Raji (cell line): ENCODE measurements around the gene UBE2E3.

Experiments used
- POLR2A ChIP-seq: IDR thresholded peaks from 2 replicates; pipeline ENCODE4 v1.6.1; 2011; ENCODE audit warnings: low read depth, low read length, control low read depth; ENCODE audit not compliant: insufficient read depth

UBE2E3 gene

DNA sequence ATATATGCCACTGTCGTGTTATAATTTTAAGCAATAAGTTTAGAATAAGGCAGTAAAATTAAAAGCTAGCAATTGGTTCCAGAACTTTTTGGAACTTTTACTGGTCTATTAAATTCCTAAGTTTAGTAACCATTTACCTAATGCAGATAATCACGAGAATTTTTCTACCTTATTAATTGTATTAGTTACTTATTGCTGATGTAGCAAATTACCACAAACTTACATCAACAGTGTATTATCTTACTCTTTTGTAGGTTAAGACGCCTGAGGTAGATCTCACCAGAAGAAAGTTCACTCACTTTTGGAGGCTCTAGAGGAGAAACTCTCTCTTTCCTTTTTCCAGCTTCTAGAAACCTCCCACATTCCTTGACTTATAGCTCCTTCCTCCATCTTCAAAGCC is 14.0 kb upstream of the UBE2E3 start:
- TF ChIP-seq POLR2A: no peak

DNA sequence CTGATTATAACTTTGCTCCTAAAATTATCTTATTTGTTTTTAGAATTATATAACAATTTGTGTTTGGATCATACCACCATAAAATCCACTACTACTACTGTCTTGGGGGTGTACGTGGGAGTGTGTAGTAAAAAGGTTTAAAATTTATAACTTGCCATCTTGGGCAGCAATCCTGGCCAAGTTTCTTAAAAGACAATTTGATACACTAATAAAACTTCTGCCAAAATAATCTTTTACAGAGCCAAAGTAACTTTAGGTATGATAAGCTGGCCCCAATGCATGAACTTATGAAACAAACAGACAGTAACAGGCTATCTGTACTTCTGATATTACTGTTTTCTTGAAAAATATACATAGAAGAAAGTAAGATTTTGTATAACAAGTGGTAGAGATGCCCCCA is 11.3 kb upstream of the UBE2E3 start:
- no peak for TF ChIP-seq POLR2A

DNA sequence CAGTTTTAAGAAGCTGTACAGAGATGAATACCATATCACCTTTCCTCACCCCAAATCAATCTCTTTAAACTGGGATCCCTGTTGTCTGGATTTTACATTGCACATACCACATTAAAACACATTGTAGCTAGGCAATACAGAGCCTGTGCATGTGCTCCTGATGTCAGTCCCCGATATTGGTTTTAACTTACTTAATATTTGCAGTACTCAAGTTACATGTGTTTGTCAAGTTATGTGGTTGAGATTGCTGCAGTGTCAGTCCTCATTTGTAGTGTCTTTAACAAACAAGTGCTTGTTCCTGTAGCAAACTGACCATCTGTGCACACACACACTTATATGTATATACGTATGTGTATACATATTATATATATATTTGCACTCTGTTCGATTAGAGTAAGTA is 10.4 kb upstream of the UBE2E3 start:
- TF ChIP-seq POLR2A: no peak

DNA sequence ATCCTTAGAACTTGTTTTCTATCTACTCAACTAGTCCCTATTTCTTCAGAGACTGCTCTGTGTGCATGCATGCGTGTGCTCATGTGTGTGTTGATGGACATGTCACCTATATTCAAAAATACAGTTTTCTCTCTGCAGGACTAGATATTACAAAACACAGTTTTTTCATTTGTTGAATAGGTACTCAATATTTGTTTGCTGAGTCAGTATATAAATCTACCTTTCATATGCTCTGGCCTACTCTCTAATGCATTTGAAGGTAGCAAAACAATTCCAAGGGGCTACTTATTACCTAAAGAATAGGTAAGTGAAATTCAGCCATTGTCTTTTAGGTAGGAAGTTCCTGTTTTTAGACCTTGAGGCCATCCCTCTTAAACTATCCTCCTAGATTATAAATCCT is 8.6 kb upstream of the UBE2E3 start:
- no peak for TF ChIP-seq POLR2A

DNA sequence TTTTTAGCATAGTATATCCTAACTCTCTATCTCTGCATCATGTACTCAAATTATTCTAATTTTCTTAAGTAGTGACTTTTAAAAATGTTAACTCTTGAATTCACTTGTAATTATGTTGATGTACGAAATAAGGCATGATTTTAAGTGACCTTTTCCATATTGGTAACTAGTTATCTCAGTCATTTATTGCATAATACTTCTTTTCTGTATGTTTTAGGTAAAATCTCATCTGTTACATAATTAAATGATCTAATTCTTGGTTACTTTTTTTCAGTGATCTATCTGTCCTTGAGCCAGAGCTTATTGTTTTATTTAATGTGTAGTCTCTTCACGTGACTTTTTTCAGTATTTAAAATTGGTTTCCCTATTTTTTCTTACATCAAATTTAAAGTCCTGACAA is 4.8 kb upstream of the UBE2E3 start:
- TF ChIP-seq POLR2A: no peak

DNA sequence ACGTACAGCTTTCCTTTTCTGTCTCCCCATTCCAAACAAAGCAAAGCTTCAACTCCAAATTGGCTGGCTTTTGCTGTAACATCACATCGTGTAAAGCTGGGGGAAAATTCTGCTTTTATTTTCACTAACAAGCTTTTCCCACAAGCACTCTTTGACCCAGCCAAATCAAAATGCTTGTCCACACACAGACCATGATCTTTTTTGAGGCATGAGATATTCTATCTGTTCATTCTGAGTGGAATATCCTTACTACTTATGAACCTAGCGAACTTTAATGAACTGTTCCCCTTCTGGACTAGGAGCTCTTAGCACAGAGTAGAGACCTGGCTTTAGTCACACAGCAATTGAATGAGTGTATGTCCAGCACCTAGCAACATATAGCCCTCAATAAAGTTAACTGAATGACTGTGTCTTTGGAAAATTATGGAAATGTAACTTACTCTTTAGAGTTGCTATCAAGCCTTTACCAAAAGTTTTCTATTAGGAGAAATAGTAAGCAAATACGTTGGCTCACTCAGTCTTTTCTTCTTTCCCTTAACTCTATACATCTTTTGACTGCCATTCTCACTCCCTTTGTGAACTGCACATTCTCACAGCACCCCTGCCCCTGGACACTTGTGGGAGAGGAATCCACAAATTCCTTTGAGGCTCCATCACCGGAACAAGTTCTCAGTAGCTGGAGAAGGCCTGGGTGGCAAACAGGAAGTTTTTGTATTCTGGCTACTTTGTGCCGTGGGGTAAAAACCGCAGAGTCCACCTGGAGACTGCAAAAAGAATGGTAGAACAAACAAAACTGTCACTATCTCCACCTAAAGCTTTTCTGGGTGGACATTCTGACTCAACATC is 1.3 kb upstream of the UBE2E3 start:
- TF ChIP-seq POLR2A: no peak

DNA sequence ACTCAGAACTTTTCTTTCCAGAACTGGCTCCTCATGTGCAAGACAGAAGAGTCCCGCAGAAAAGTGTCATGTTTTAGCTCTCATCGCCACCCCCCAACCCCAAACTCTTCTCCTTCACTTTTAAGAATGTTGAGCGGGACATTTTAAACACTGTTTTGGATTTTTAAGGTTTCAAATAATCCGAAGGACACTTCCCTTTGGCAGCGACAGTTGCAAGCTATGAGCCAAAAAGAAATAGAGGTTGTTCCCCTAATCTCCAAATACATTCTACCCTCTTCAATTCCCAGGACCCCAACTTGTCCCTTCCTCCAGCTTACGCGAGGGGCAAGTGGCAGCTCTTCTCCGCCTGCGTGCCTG is 678 bp upstream of the UBE2E3 start:
- no peak for TF ChIP-seq POLR2A

DNA sequence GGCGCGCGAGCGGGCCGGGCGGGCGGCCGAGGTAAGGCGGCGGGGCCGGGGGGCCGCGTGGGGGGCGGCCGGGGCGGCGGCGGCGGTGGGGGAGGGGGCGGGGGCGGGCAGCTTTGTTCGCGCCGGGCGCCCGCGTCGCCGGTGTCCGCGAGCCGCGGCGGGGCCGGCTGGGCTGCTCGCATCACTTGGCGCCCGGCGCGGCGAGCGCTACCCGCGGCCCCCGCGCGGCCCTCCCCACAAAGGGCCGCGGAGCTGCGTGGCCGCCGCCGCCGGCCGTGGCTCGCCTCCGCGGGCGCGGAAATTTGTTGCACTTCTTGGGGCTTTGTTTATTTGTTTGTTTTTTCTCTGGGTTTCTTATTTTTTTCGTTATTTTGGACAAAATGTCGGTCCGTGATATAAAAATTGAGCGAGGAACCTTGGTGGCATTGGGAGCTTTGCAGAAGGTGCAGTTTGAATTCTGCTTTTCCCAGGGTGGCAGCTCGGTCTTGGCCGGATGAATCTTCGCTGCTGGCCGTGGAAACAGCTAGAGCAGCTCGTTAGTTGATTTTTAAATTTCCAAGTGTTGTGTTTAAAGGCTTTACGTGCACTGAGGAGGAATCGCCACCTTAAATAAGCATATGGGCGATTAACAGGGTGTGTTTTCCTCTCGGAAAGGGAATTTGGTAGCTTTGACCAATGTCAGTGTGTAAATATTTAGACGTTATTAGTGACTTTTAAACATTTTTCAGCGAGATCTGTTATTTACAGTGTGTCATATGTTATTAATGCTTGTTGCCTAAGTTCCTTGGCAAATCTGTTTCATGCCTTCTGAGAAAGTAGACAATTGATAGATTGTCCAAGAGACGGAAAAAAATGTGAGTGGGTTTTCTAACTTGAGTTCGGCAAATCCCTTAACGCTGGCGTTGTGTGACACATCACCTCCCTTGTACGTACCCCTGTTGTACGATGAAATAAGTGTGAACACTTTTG is 822 bp downstream of the UBE2E3 start:
- no peak for TF ChIP-seq POLR2A

DNA sequence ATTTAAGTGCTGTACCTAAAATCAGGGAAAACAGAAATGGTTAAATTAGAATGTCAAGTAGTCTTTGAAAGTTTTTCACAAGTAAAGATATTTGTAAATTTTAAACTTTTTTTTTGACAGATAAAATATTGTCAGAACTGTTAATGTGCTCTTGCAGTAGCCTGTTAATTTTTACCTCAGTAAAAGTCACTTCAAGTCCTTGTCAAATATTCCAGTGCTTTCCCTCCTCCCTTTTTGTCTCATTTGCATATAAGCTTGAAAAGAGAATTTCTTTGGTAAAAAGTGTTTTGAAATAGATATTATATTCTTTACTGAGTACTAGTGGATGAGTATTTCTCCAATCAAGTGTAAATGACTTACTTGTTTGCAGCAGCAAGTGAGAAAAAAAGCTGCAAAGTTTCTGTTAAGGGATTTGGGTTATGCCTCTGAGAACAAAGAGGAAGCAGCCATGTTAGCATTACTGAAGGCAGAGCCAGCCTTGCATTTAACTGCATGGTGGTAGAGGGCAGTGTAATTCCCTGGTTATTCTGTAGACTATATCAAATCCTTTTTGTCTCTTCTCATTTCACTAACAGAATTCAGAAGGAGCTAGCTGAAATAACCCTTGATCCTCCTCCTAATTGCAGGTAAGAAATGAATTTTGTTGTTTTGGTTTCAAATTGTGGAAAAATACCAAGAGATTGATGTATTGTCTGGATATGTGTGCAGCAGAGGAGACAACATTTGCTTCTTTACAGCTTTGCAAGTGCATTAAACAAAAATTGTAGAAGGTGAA is 3.2 kb downstream of the UBE2E3 start:
- no peak for TF ChIP-seq POLR2A

DNA sequence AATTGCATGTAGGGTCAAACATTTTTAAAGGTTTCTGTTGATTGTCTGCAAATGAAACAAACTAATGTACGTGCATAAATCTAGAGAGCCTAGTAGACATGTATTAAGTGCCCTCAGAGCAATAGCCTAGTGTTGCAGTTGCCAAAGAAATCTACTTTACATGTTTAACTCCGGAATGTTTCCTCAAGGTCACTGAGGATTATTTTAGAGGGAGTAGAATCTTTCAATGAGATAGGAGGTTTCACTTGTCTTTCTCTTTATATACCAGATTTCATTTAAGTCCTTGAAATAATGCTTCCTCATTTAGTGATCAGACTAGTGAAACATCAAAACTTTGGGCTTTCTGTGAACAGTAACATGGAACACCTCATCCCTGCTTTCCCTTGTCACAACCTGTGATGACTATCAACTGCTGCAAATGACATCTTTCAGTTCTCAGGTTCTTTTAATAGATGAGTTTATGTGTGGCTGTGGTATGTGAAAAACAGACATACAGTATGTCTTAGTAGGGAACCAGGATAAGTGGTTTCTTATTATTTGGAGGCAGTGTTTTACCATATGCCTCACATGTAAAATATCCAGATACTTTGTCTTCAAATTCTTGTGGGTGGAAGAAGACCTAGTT is 5.5 kb downstream of the UBE2E3 start:
- TF ChIP-seq POLR2A: no peak

DNA sequence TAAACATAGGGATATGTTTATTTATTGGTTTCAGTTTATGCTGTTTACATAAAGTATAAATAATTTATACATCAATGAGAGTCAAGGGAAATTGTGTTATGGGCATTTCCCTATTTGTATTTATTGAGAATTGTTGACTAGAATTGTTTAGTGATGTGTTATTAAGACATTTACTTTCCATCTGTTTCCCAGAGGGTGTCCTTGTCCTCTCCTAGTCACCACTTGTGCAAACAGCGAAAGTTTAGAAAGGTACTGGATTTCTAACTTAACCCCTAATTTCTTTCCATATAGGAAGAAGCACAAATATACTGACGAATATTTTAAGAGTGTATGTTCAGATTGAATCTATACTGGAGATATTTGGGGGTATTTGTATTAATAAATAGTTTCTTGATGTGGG is 6.7 kb downstream of the UBE2E3 start:
- TF ChIP-seq POLR2A: no peak

DNA sequence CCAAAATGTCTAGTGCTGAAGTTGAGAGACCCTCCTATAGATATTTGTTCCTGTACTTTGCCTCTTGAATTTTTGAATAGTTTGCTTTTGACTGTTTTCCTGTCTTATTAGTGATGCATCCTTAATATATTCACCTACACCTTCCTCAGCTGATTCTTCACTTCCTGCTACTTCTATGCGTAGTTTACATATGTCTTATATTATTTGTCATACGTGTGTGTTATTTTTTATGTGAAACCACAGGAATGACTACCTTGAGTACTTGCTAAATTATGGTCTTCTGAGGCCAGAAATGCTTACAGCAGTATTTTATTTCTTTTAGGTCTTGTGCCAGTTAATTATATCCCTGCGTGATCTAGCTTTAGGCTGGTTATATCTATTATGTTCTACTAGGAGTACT is 9.9 kb downstream of the UBE2E3 start:
- TF ChIP-seq POLR2A: no peak

DNA sequence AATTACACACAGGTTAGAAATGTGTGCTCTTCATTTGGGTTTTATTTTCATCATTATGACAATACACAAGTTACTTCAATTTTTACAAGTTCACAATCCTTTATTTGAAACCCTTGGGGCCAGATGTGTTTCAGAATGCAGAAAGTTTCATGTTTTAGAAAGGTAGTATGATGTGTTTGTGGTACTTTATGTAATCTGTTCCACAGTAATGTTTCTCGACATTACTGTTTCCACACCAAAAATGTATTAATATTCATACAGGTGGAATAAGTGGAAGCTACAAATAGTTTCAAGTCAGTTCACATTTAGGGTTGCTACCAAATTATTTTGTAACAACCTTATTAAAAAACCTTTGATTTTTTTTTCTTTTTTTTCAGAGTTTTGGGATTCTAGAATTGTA is 10.4 kb downstream of the UBE2E3 start:
- no peak for TF ChIP-seq POLR2A

DNA sequence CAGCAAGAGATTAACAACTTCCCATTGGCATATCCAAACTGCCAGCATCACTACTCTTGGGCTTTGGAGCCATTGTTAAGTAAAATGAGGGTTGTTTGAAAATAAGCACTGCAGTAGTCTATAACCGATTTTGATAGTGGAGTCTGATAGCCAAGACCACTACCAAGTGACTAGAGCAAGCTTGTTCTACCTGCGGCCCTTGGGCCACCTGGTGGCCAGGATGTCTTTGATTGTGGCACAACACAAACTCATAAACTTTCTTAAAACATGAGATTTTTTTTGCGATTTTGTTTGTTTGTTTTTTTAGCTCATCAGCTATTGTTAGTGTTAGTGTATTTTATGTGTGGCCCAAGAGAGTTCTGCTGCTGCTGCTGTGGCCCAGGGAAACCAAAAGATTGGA is 11.0 kb downstream of the UBE2E3 start:
- TF ChIP-seq POLR2A: no peak

DNA sequence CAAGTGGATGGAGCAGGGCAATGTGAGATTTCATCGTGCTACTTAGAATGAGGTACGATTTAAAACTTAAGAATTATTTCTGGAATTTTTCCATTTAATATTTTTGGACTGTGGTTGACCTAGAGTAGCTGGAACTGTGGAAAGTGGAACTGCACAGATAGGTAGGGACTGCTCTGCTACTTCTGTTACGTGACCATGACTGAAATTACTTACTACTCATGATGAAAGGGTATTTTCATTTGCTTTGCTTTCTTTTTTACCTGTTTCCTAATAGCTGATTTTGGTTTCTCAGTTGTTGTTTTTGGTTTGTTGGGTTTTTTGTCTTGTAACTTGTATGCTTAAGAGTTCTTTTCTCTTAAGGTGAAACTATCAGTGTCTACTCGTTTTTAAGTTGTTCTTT is 11.4 kb downstream of the UBE2E3 start:
- TF ChIP-seq POLR2A: no peak

DNA sequence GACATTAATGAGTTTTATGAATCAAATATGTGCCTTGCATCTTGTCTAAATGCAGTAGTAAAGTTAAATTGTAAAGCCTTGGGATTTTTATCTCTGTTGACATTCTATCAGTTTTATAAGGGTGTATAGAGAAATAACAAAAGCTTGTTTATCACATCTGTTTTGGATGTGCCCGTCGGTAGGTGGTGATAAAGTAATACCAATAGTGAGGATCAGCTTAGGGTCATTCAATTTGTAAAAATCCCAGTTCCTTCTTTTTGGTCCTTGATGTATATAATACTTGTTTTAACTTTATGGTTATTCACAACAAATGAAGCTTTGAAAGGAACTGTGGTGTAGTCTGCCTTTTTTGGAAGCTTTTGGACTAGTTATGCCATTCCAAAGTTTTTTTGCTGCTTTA is 12.6 kb downstream of the UBE2E3 start:
- no peak for TF ChIP-seq POLR2A
